Mesenchymal stem cell (in vitro differentiated cells and primary cell): ENCODE results near the gene CASP5.

Experiments
- DNase-seq: peaks from one replicate; pipeline ENCODE4 v3.0.0-alpha.2; 2013
- H2AFZ ChIP-seq: one replicate; pipeline ENCODE4 v1.6.1; 2013; ENCODE audit warnings: low read depth, mild to moderate bottlenecking, control low read depth, inconsistent platforms, low read length, moderate library complexity
- H2AK5ac ChIP-seq: 2 replicates; pipeline ENCODE4 v1.6.1; 2013; ENCODE audit warnings: low read length, moderate library complexity, mild to moderate bottlenecking, inconsistent platforms; ENCODE audit not compliant: severe bottlenecking
- H2BK120ac ChIP-seq: one replicate; pipeline ENCODE4 v1.6.1; 2013; ENCODE audit warnings: low read depth, mild to moderate bottlenecking, inconsistent platforms, low read length, moderate library complexity
- H2BK12ac ChIP-seq, 2 experiments: one replicate each; pipeline ENCODE4 v1.6.1; 2013; ENCODE audit warnings: inconsistent platforms in 2 of 2, low read length in 2 of 2, mild to moderate bottlenecking in 2 of 2, moderate library complexity in 2 of 2, control low read depth in 1 of 2
- H2BK15ac ChIP-seq: one replicate; pipeline ENCODE4 v1.6.1; 2013; ENCODE audit warnings: mild to moderate bottlenecking, low read depth, inconsistent platforms; ENCODE audit not compliant: poor library complexity, severe bottlenecking
- H2BK5ac ChIP-seq: 2 replicates; pipeline ENCODE4 v1.6.1; 2013; ENCODE audit warnings: low read depth, mild to moderate bottlenecking, low read length, control low read depth, inconsistent platforms; ENCODE audit not compliant: poor library complexity, severe bottlenecking
- H3K14ac ChIP-seq, 2 experiments: one replicate each; pipeline ENCODE4 v1.6.1; 2013; ENCODE audit warnings: inconsistent platforms in 2 of 2, low read length in 2 of 2, control low read depth in 1 of 2, mild to moderate bottlenecking in 1 of 2, moderate library complexity in 1 of 2
- H3K18ac ChIP-seq, 2 experiments: one replicate each; pipeline ENCODE4 v1.6.1; 2013; ENCODE audit warnings: inconsistent platforms in 2 of 2, low read length in 2 of 2, control low read depth in 1 of 2, low read depth in 1 of 2, mild to moderate bottlenecking in 1 of 2
- H3K23ac ChIP-seq, 2 experiments: one replicate each; pipeline ENCODE4 v1.6.1; 2013; ENCODE audit warnings: inconsistent platforms in 2 of 2, low read length in 2 of 2, mild to moderate bottlenecking in 2 of 2, moderate library complexity in 2 of 2, control low read depth in 1 of 2
- H3K27ac ChIP-seq: 2 replicates; pipeline ENCODE4 v1.5.1; 2013; ENCODE audit warnings: mild to moderate bottlenecking, moderate library complexity, low read length, control low read depth, inconsistent platforms; ENCODE audit not compliant: poor library complexity, severe bottlenecking
- H3K27me3 ChIP-seq, 2 experiments: 2 replicates each; pipeline versions ENCODE4 v1.6.1 to v1.7.0; 2013; ENCODE audit warnings: low read length in 2 of 2, mild to moderate bottlenecking in 2 of 2, moderate library complexity in 2 of 2, control low read depth in 1 of 2, inconsistent platforms in 1 of 2; ENCODE audit not compliant: control insufficient read depth in 1 of 2, insufficient read depth in 1 of 2
- H3K36me3 ChIP-seq, 2 experiments: 2 replicates each; pipeline versions ENCODE4 v1.6.1 to v1.7.0; 2013; ENCODE audit warnings: low read length in 2 of 2, control low read depth in 1 of 2, inconsistent platforms in 1 of 2, low read depth in 1 of 2, mild to moderate bottlenecking in 1 of 2; ENCODE audit not compliant: insufficient read depth in 2 of 2, control insufficient read depth in 1 of 2
- H3K4ac ChIP-seq, 2 experiments: one replicate each; pipeline ENCODE4 v1.6.1; 2013; ENCODE audit warnings: inconsistent platforms in 2 of 2, low read length in 2 of 2, mild to moderate bottlenecking in 2 of 2, moderate library complexity in 2 of 2, control low read depth in 1 of 2, low read depth in 1 of 2
- H3K4me1 ChIP-seq: 2 replicates; pipeline ENCODE4 v1.6.1; 2013; ENCODE audit warnings: low read depth, low read length, control low read depth; ENCODE audit not compliant: control insufficient read depth, insufficient read depth
- H3K4me2 ChIP-seq: 2 replicates; pipeline ENCODE4 v1.6.1; 2013; ENCODE audit warnings: low read length, mild to moderate bottlenecking, inconsistent platforms; ENCODE audit not compliant: poor library complexity, severe bottlenecking
- H3K4me3 ChIP-seq, 2 experiments: 2 replicates each; pipeline versions ENCODE4 v1.5.1 to v1.7.0; 2013; ENCODE audit warnings: low read length in 2 of 2, mild to moderate bottlenecking in 2 of 2, control low read depth in 1 of 2, low read depth in 1 of 2; ENCODE audit not compliant: insufficient read depth in 1 of 2
- H3K79me1 ChIP-seq: replicated peaks from 2 replicates; pipeline ENCODE4 v1.6.1; 2013; ENCODE audit warnings: mild to moderate bottlenecking, control low read depth, low read length, inconsistent platforms; ENCODE audit not compliant: poor library complexity, severe bottlenecking
- H3K9ac ChIP-seq: 2 replicates; pipeline ENCODE4 v1.7.0; 2013; ENCODE audit warnings: mild to moderate bottlenecking, low read length, moderate library complexity
- H3K9me3 ChIP-seq: 2 replicates; pipeline ENCODE4 v1.7.0; 2013; ENCODE audit warnings: mild to moderate bottlenecking, low read length; ENCODE audit not compliant: control insufficient read depth
- H4K8ac ChIP-seq: one replicate; pipeline ENCODE4 v1.6.1; 2013; ENCODE audit warnings: inconsistent platforms, mild to moderate bottlenecking, low read length, moderate library complexity
- H4K91ac ChIP-seq: one replicate; pipeline ENCODE4 v1.6.1; 2013; ENCODE audit warnings: mild to moderate bottlenecking, low read length, inconsistent platforms
- WGBS: methylation state at CpG from one replicate; pipeline ENCODE4 v1.1.7; 2013; ENCODE audit warnings: mixed read lengths; 5-methylcytosine and 5-hydroxymethylcytosine counted together

Gene CASP5

GRCh38 chr11:104957280-104957679 is 65.7 kb downstream of the CASP5 start:
- no peak overlapping the region for H3K23ac ChIP-seq
- H2AK5ac ChIP-seq, result no peak overlapping the region
- H3K18ac ChIP-seq, result no peak overlapping the region
- H3K9me3 ChIP-seq, result no peaks in the 10 kb centered on the region
- H3K36me3 ChIP-seq, result peaks cover 0 to 45% of the 10 kb centered on the region in 2 experiments
- H3K4me1 ChIP-seq, result no peaks in the 10 kb centered on the region
- H2BK15ac ChIP-seq, result no peak overlapping the region
- H3K4me2 ChIP-seq, result no peak overlapping the region
- H3K4me3 ChIP-seq, result no peak overlapping the region
- no peak overlapping the region for H3K27ac ChIP-seq
- peaks cover 1% of the 10 kb centered on the region for H3K79me1 ChIP-seq
- no peak overlapping the region for H4K8ac ChIP-seq
- 98% methylated on average over 3 of the region's 3 CpGs for WGBS
- no peak overlapping the region for H3K4ac ChIP-seq
- H3K27me3 ChIP-seq, result no peaks in the 10 kb centered on the region
- H3K9ac ChIP-seq, result no peak overlapping the region
- no peak overlapping the region for H2BK120ac ChIP-seq
- H2AFZ ChIP-seq, result no peak overlapping the region
- H3K14ac ChIP-seq, result no peak overlapping the region
- H2BK12ac ChIP-seq, result no peak overlapping the region
- DNase-seq, result no peak
- H2BK5ac ChIP-seq, result no peak overlapping the region
- H4K91ac ChIP-seq, result no peak overlapping the region

- Histone ChIP-seq H4K8ac (no peak overlapping the region), H3K27me3 (no peaks in the 10 kb centered on the region), H3K27ac (no peak overlapping the region), H3K36me3 (peaks cover 0 to 45% of the 10 kb centered on the region in 2 experiments), H3K9ac (no peak overlapping the region), H2BK12ac (no peak overlapping the region), H3K18ac (no peak overlapping the region), H3K14ac (no peak overlapping the region), H2BK5ac (no peak overlapping the region), H3K4me2 (no peak overlapping the region), H4K91ac (no peak overlapping the region), H3K9me3 (no peaks in the 10 kb centered on the region), H2AFZ (no peak overlapping the region), H2BK120ac (no peak overlapping the region), H3K4ac (no peak overlapping the region), H3K23ac (no peak overlapping the region), H3K4me3 (no peak overlapping the region), H2BK15ac (no peak overlapping the region), H3K79me1 (peaks cover 1% of the 10 kb centered on the region), H2AK5ac (no peak overlapping the region), H3K4me1 (no peaks in the 10 kb centered on the region)
- no peak for DNase-seq
Observed at GRCh38 chr11:104956528-104956927, 66.4 kb downstream of the CASP5 start.

GRCh38 chr11:104946907-104947306 is 76.1 kb downstream of the CASP5 start:
- Histone ChIP-seq H4K91ac (no peak overlapping the region), H3K27me3 (no peaks in the 10 kb centered on the region), H3K36me3 (peaks cover 0 to 93% of the 10 kb centered on the region in 2 experiments), H4K8ac (no peak overlapping the region), H2BK5ac (no peak overlapping the region), H2AK5ac (no peak overlapping the region), H3K9me3 (no peaks in the 10 kb centered on the region), H3K4me2 (no peak overlapping the region), H2BK120ac (no peak overlapping the region), H2BK12ac (no peak overlapping the region), H3K4ac (no peak overlapping the region), H3K79me1 (no peaks in the 10 kb centered on the region), H3K23ac (no peak overlapping the region), H3K9ac (no peak overlapping the region), H3K14ac (no peak overlapping the region), H3K18ac (no peak overlapping the region), H3K4me1 (no peaks in the 10 kb centered on the region), H2AFZ (no peak overlapping the region), H3K4me3 (no peak overlapping the region), H3K27ac (no peak overlapping the region), H2BK15ac (no peak overlapping the region)
- peak; percentile 58 for DNase-seq
- 62% methylated on average over 2 of the region's 2 CpGs for WGBS
